GM10266 (cell line): Measurements from ENCODE around the gene RIPK1.
"Not testable (repeated sequence)": the region's sequence is repeated elsewhere in the genome, so short reads cannot be mapped to it uniquely, and the experiment has no call there.

Experiments used
- DNase-seq: peaks from one replicate; pipeline ENCODE4 v3.0.0; 2012; ENCODE audit errors: extremely low spot score
- CTCF ChIP-seq: IDR thresholded peaks from 2 replicates; pipeline ENCODE4 v1.5.1; 2012; ENCODE audit warnings: mild to moderate bottlenecking, low read depth; ENCODE audit not compliant: control insufficient read depth, insufficient read depth; ENCODE audit errors: missing control alignments

The RIPK1 gene

GRCh38 chr6:3063733-3064700, 4.3 kb upstream of the RIPK1 start:
- no peak for TF ChIP-seq CTCF
- peak; percentile 92 for DNase-seq

GRCh38 chr6:3071568-3071967, 3.3 kb downstream of the RIPK1 start:
- TF ChIP-seq CTCF, result no peak

GRCh38 chr6:3072798-3073197, 4.5 kb downstream of the RIPK1 start:
- TF ChIP-seq CTCF, result no peak
- DNase-seq, result no peak

More at GRCh38 chr6:3071568-3071967, 3.3 kb downstream of the RIPK1 start:
- DNase-seq, result no peak

GRCh38 chr6:3073382-3073781, 5.1 kb downstream of the RIPK1 start:
- no peak for TF ChIP-seq CTCF
- DNase-seq, result no peak

- TF ChIP-seq CTCF, result no peak
- no peak for DNase-seq
Measured at GRCh38 chr6:3075772-3076113, 7.4 kb downstream of the RIPK1 start.

- TF ChIP-seq CTCF, result no peak
- no peak for DNase-seq
Measured at GRCh38 chr6:3076320-3076719, 8.0 kb downstream of the RIPK1 start.

GRCh38 chr6:3077430-3077829, 9.1 kb downstream of the RIPK1 start:
- DNase-seq, result no peak
- no peak for TF ChIP-seq CTCF

GRCh38 chr6:3078952-3079351, 10.7 kb downstream of the RIPK1 start:
- not testable (repeated sequence) for DNase-seq
